HepG2 (cell line): ENCODE results near the gene SERPINB10. TPM values are rescaled to one million over a fixed set of nuclear protein-coding genes. Genes with fewer than 3 reads are reported as not detected.

Source experiments
- ATAC-seq: fragments of 200-7000 bp; cut with Tn5 transposase; 3 replicates; pipeline ENCODE4 v1.9.1; 2020; ENCODE audit warnings: mild to moderate bottlenecking, moderate library complexity
- BruUV-seq: library from RNA; stranded (reverse); fragments of 400-500 nt; replicated peaks from 2 replicates; lab custom pipeline; 2021; lab: Mats Ljungman, UMichigan
- CTCF ChIA-PET: fragments of 300-600 bp; formaldehyde crosslinking; extraction: SDS; loops from one replicate; lab custom pipeline; 2021; ENCODE audit warnings: low total read pairs, inconsistent platforms, low intra/inter-chr PET ratio; lab: Yijun Ruan, JAX
- POLR2A ChIA-PET: fragments of 350-600 bp; sonication (Branson Sonifier 250); formaldehyde crosslinking; loops from one replicate; lab custom pipeline; 2020; ENCODE audit warnings: antibody characterized with exemption, inconsistent platforms; lab: Yijun Ruan, JAX
- DNase-seq: peaks from one replicate; pipeline ENCODE4 v3.0.0-alpha.2; 2015; ENCODE audit warnings: low spot score
- FAIRE-seq: peaks from 3 replicates; lab custom pipeline; 2011; peaks lifted over from hg19 to GRCh38; lab: Jason Lieb, UNC
- H2AFZ ChIP-seq: one replicate; pipeline ENCODE4 v1.6.1; 2011; ENCODE audit warnings: low read length, inconsistent platforms
- H3K27ac ChIP-seq: fragments of 300-600 bp; 3 replicates; pipeline ENCODE4 v1.8.0; 2011; ENCODE audit warnings: mixed run types, mild to moderate bottlenecking, mixed read lengths, low read length, inconsistent platforms; ENCODE audit not compliant: insufficient read depth; ENCODE audit errors: extremely low read length
- H3K27me3 ChIP-seq, 2 experiments: fragments of 200-600 bp in 1 of 2; 2 replicates in 1 of 2; 3 replicates in 1 of 2; pipeline versions ENCODE4 v1.6.0 to v1.8.0; 2011; ENCODE audit warnings: low read length in 2 of 2, mild to moderate bottlenecking in 2 of 2, moderate library complexity in 2 of 2, inconsistent platforms in 1 of 2; ENCODE audit not compliant: insufficient read depth in 2 of 2, control insufficient read depth in 1 of 2
- H3K36me3 ChIP-seq, 2 experiments: fragments of 200-600 bp in 1 of 2; replicated peaks in 1 of 2; 2 replicates in 1 of 2; 3 replicates in 1 of 2; pipeline versions ENCODE4 v1.5.1 to v1.8.0; 2011; ENCODE audit warnings: low read length in 2 of 2, inconsistent platforms in 1 of 2; ENCODE audit not compliant: insufficient read depth in 2 of 2, control insufficient read depth in 1 of 2
- H3K4me1 ChIP-seq: 2 replicates; pipeline ENCODE4 v1.5.1; 2012; ENCODE audit warnings: low read length, inconsistent platforms; ENCODE audit not compliant: insufficient read depth
- H3K4me2 ChIP-seq: 2 replicates; pipeline ENCODE4 v1.6.0; 2011; ENCODE audit warnings: low read depth, low read length, inconsistent platforms
- H3K4me3 ChIP-seq, 3 experiments: fragments of 200-600 bp in 1 of 3; sonication (generic), shearing (Covaris generic) in 1 of 3; replicated peaks in 1 of 3; 2 replicates each; pipeline ENCODE4 v1.5.1; 2011 to 2016; ENCODE audit warnings: low read length in 3 of 3, inconsistent platforms in 2 of 3, low read depth in 2 of 3, mild to moderate bottlenecking in 2 of 3, control low read depth in 1 of 3, mixed read lengths in 1 of 3; ENCODE audit not compliant: insufficient read depth in 1 of 3
- H3K79me2 ChIP-seq: one replicate; pipeline ENCODE4 v1.6.1; 2011; ENCODE audit warnings: low read length, inconsistent platforms; ENCODE audit not compliant: insufficient read depth
- H3K9ac ChIP-seq: 2 replicates; pipeline ENCODE4 v1.6.0; 2011; ENCODE audit warnings: mild to moderate bottlenecking, low read depth, low read length, inconsistent platforms; ENCODE audit not compliant: insufficient read depth
- H3K9me3 ChIP-seq: 2 replicates; pipeline ENCODE4 v1.5.1; 2012; ENCODE audit warnings: mild to moderate bottlenecking, low read length
- H4K20me1 ChIP-seq: 2 replicates; pipeline ENCODE4 v1.6.0; 2011; ENCODE audit warnings: inconsistent platforms, mild to moderate bottlenecking, low read length, moderate library complexity; ENCODE audit not compliant: insufficient read depth
- POLR2AphosphoS5 ChIP-seq: IDR thresholded peaks from 2 replicates; pipeline ENCODE4 v1.6.1; 2012; ENCODE audit warnings: low read depth, low read length
- RELA ChIP-seq: sonication (generic); formaldehyde crosslinking; IDR thresholded peaks from 2 replicates; pipeline ENCODE4 v1.4.0; 2020; ENCODE audit warnings: missing genetic modification reagents
- RFX1 ChIP-seq: fragments of 450-650 bp; IDR thresholded peaks from 2 replicates; pipeline ENCODE4 v1.6.1; 2017
- RFX3 ChIP-seq: IDR thresholded peaks from 2 replicates; pipeline ENCODE4 v1.6.1; 2016; ENCODE audit warnings: missing biosample characterization, missing genetic modification reagents
- SRSF4 ChIP-seq: fragments of 200-400 bp; formaldehyde crosslinking; IDR thresholded peaks from one replicate; pipeline ENCODE4 v1.6.1; 2018; ENCODE audit warnings: mild to moderate bottlenecking, low read depth, low read length, moderate library complexity; ENCODE audit not compliant: poor library complexity, severe bottlenecking
- THAP11 ChIP-seq: IDR thresholded peaks from 2 replicates; pipeline ENCODE4 v1.6.1; 2016; ENCODE audit warnings: missing biosample characterization, missing genetic modification reagents
- U2AF1 ChIP-seq: fragments of 200-400 bp; formaldehyde crosslinking; optimal IDR thresholded peaks from 2 replicates; pipeline ENCODE3; 2017; ENCODE audit warnings: mild to moderate bottlenecking, low read depth, low read length
- ZBTB42 ChIP-seq: sonication (generic); formaldehyde crosslinking; IDR thresholded peaks from 2 replicates; pipeline ENCODE4 v1.5.0; 2020; ENCODE audit warnings: mild to moderate bottlenecking, missing genetic modification reagents
- ZFX ChIP-seq: sonication (generic); formaldehyde crosslinking; IDR thresholded peaks from 2 replicates; pipeline ENCODE4 v1.4.0; 2020; ENCODE audit warnings: mild to moderate bottlenecking, low read depth, missing genetic modification reagents, moderate library complexity
- ZNF34 ChIP-seq: sonication (generic); formaldehyde crosslinking; IDR thresholded peaks from 2 replicates; pipeline ENCODE4 v1.4.0; 2020; ENCODE audit warnings: mild to moderate bottlenecking, missing genetic modification reagents, borderline replicate concordance
- ZNF552 ChIP-seq: sonication (generic); formaldehyde crosslinking; IDR thresholded peaks from 2 replicates; pipeline ENCODE4 v1.9.0; 2022; ENCODE audit warnings: missing genetic modification reagents, mild to moderate bottlenecking, borderline replicate concordance
- ZNF746 ChIP-seq: sonication (generic); formaldehyde crosslinking; IDR thresholded peaks from 2 replicates; pipeline ENCODE4 v1.8.0; 2022; ENCODE audit warnings: mild to moderate bottlenecking, missing genetic modification reagents
- WGBS: methylation state at CpG from one replicate; pipeline ENCODE4 v1.1.6; 2017; ENCODE audit warnings: low lambda C conversion rate; 5-methylcytosine and 5-hydroxymethylcytosine counted together
- in situ Hi-C: cut with HindIII; loops from 2 replicates; pipeline ENCODE4 v1.10.0; 2017; ENCODE audit warnings: low pct_unique_long_range_greater_than_20kb; ENCODE audit not compliant: extremely low pct_ligation_motif_present
- intact Hi-C: fragments of 100-400 bp; cut with micrococcal nuclease; formaldehyde crosslinking; loops from one replicate; pipeline ENCODE4 v1.10.0; 2022; ENCODE audit not compliant: unreplicated experiment
- polyA plus RNA-seq, 8 experiments: library from polyadenylated mRNA; depleted of rRNA in 3 of 8; stranded (reverse) in 7 of 8; unstranded in 1 of 8; fragments of >200 nt; fragmentation: Illumina TruSeq in 4 of 8; extraction: Trizol in 4 of 8; gene quantifications; 2 replicates each; pipeline versions ENCODE4 v1.2.1 to v1.2.3, GENCODE V29; 2011 to 2016; ENCODE audit warnings: low read depth in 4 of 8, missing spikeins in 1 of 8, mixed read lengths in 1 of 8; ENCODE audit not compliant: insufficient read depth in 1 of 8
- total RNA-seq, 5 experiments: library from RNA; depleted of rRNA; stranded (reverse); fragments of >200 nt; fragmentation: Illumina TruSeq; extraction: Trizol; gene quantifications; 2 replicates each; pipeline ENCODE4 v1.2.3, GENCODE V29; 2016; ENCODE audit warnings: low read depth in 1 of 5
- TF ChIP-seq, protein P1 (sequence below): sonication (generic); formaldehyde crosslinking; IDR thresholded peaks from 2 replicates; pipeline ENCODE4 v1.4.0; 2020; ENCODE audit warnings: missing genetic modification reagents
- TF ChIP-seq, protein P2 (sequence below): sonication (generic); formaldehyde crosslinking; IDR thresholded peaks from 2 replicates; pipeline ENCODE4 v1.4.0; 2020; ENCODE audit warnings: missing genetic modification reagents
- TF ChIP-seq, protein P3 (sequence below): sonication (generic); formaldehyde crosslinking; conservative IDR thresholded peaks from 2 replicates; pipeline ENCODE4 v1.4.0; 2020; ENCODE audit warnings: missing genetic modification reagents
- TF ChIP-seq, protein P4 (sequence below), 2 experiments: sonication (generic) in 1 of 2; formaldehyde crosslinking in 1 of 2; IDR thresholded peaks; 2 replicates each; pipeline versions ENCODE4 v1.4.0 to v1.6.1; 2018 to 2020; ENCODE audit warnings: missing genetic modification reagents in 2 of 2, borderline replicate concordance in 1 of 2, low read depth in 1 of 2, mild to moderate bottlenecking in 1 of 2, missing biosample characterization in 1 of 2

SERPINB10 gene
- total and polyA plus RNA-seq, 2 of the 13 experiments (the other 11 are each of a cell fraction or from before 2014, with no cell fraction given) = not detected

DNA sequence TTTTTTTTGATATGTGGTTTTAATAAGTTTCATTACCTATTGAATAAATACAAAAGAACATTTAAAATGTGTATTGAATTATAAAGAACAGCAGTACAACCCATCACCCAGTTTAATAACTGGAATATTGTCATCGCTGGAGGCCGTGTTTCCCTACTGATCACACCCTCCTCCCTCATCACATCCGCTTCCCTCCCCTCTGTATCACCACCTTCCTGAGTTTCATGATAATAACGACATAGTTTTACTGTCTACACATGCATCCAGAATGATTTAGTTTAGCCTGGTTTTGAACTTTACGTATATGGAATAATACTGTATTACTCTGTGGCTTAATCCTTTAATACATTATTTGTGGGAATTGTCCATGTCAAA lies 64.2 kb downstream of the SERPINB10 start:
- Histone ChIP-seq H2AFZ (no peak overlapping the region), H3K9ac (no peak overlapping the region), H3K4me2 (no peak overlapping the region), H3K4me3 (no peak overlapping the region), H3K79me2 (no peaks in the 10 kb centered on the region), H3K4me1 (peaks cover 18% of the 10 kb centered on the region), H4K20me1 (no peaks in the 10 kb centered on the region), H3K27me3 (no peaks in the 10 kb centered on the region), H3K9me3 (no peaks in the 10 kb centered on the region), H3K36me3 (no peaks in the 10 kb centered on the region), H3K27ac (no peak overlapping the region)
- TF ChIP-seq, protein P1, sequence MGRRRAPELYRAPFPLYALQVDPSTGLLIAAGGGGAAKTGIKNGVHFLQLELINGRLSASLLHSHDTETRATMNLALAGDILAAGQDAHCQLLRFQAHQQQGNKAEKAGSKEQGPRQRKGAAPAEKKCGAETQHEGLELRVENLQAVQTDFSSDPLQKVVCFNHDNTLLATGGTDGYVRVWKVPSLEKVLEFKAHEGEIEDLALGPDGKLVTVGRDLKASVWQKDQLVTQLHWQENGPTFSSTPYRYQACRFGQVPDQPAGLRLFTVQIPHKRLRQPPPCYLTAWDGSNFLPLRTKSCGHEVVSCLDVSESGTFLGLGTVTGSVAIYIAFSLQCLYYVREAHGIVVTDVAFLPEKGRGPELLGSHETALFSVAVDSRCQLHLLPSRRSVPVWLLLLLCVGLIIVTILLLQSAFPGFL (CRISPR knock-in tag) = no peak
- no peak for TF ChIP-seq THAP11 (CRISPR knock-in tag)
- no peak for TF ChIP-seq U2AF1
- TF ChIP-seq, protein P2, sequence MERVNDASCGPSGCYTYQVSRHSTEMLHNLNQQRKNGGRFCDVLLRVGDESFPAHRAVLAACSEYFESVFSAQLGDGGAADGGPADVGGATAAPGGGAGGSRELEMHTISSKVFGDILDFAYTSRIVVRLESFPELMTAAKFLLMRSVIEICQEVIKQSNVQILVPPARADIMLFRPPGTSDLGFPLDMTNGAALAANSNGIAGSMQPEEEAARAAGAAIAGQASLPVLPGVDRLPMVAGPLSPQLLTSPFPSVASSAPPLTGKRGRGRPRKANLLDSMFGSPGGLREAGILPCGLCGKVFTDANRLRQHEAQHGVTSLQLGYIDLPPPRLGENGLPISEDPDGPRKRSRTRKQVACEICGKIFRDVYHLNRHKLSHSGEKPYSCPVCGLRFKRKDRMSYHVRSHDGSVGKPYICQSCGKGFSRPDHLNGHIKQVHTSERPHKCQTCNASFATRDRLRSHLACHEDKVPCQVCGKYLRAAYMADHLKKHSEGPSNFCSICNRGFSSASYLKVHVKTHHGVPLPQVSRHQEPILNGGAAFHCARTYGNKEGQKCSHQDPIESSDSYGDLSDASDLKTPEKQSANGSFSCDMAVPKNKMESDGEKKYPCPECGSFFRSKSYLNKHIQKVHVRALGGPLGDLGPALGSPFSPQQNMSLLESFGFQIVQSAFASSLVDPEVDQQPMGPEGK (CRISPR knock-in tag) = no peak
- TF ChIP-seq ZNF34 = no peak
- no peak for TF ChIP-seq ZNF552 (CRISPR knock-in tag)
- no peak for TF ChIP-seq SRSF4
- no peak for TF ChIP-seq ZBTB42 (CRISPR knock-in tag)
- TF ChIP-seq RFX1 = no peak
- no peak for TF ChIP-seq RELA (CRISPR knock-in tag)
- TF ChIP-seq, protein P3, sequence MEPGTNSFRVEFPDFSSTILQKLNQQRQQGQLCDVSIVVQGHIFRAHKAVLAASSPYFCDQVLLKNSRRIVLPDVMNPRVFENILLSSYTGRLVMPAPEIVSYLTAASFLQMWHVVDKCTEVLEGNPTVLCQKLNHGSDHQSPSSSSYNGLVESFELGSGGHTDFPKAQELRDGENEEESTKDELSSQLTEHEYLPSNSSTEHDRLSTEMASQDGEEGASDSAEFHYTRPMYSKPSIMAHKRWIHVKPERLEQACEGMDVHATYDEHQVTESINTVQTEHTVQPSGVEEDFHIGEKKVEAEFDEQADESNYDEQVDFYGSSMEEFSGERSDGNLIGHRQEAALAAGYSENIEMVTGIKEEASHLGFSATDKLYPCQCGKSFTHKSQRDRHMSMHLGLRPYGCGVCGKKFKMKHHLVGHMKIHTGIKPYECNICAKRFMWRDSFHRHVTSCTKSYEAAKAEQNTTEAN (CRISPR knock-in tag) = no peak
- no peak for TF ChIP-seq RFX3
- TF ChIP-seq ZNF746 = no peak
- TF ChIP-seq, protein P4, sequence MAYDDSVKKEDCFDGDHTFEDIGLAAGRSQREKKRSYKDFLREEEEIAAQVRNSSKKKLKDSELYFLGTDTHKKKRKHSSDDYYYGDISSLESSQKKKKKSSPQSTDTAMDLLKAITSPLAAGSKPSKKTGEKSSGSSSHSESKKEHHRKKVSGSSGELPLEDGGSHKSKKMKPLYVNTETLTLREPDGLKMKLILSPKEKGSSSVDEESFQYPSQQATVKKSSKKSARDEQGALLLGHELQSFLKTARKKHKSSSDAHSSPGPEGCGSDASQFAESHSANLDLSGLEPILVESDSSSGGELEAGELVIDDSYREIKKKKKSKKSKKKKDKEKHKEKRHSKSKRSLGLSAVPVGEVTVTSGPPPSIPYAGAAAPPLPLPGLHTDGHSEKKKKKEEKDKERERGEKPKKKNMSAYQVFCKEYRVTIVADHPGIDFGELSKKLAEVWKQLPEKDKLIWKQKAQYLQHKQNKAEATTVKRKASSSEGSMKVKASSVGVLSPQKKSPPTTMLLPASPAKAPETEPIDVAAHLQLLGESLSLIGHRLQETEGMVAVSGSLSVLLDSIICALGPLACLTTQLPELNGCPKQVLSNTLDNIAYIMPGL (CRISPR knock-in tag; IDR thresholded peaks at IDR 0.05; ENCODE audit: borderline replicate concordance in 1 of 2, low read depth in 1 of 2) = no peak
- TF ChIP-seq POLR2AphosphoS5 = no peak
- no peak for TF ChIP-seq ZFX (CRISPR knock-in tag)
- POLR2A ChIA-PET = no interaction called here
- CTCF ChIA-PET = no interaction called here
- no TSS peak for BruUV-seq
- FAIRE-seq = no peak
- intact Hi-C loops = no loop called here
- no peak for DNase-seq
- ATAC-seq = no peak
- in situ Hi-C loops = loop anchor here (10.0 kb wide), 1 partner anchor 77 kb away; no protein-coding TSS in a partner anchor
- 86% methylated on average over 5 of the region's 5 CpGs for whole genome bisulfite sequencing
